GM19043 (cell line): ENCODE data around the gene DCUN1D2.

Source experiments
- ATAC-seq: cut with Tn5 transposase; IDR thresholded peaks from one replicate; pipeline ENCODE4 v1.9.1; 2021; ENCODE audit warnings: low read depth; ENCODE audit not compliant: unreplicated experiment

The DCUN1D2 gene

DNA sequence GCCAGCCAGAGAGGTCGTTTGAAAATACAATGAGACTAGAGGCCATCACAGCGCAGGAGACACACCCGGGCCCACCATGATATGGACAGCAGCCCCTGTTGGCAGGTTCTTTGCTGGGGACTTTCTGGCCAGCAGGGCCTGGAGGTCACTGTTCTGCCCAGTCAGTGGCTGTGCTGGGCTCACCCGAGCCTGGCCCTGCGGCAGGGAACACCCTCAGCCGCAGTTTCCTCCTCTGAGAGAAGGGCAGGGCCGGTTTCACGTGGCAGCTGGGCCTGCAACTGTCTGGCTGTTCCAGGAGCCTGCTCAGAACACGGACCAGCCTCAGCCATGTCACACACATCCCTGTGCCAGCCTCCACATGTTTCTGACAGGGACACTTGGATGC, 76.6 kb downstream of the DCUN1D2 start:
- ATAC-seq = no peak

DNA sequence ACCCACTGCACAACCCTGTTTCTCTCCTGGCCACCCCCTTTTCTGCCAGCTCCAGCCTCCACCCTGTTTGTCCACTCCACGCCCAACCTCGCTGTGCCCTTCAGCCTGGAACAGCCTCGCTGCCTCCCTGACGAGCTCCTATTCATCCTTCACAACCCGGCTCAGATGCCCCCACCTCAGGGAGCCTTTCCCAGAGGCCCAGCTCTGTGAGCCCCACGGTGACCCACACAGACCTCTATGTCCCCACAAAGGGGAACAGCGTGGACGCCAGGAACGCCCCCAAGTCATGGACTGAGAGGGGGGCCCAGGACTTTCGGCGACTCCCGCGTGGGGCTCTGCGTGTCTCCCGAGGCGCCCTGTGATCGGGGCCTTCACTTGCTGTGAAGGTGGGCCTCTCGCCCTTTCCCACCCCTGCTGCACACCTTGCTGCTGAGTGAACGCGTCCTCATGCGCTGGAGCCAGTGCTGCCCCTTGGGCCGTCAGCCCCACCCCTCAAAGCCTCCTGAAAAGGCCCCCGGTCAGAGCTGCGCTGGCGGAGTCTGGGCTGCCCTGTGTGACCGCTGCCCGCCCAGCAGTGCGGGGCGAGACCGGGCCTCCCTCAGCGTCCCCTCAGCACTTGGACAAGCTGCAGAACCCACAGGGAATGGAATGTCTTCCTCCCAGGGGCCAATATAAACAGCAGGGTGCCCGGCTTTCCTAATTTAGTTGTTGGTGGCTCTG, 77.2 kb downstream of the DCUN1D2 start:
- no peak for ATAC-seq

- no peak for ATAC-seq
These were observed 78.1 kb downstream of the DCUN1D2 start for GRCh38 chr13:113412440-113412839.

DNA sequence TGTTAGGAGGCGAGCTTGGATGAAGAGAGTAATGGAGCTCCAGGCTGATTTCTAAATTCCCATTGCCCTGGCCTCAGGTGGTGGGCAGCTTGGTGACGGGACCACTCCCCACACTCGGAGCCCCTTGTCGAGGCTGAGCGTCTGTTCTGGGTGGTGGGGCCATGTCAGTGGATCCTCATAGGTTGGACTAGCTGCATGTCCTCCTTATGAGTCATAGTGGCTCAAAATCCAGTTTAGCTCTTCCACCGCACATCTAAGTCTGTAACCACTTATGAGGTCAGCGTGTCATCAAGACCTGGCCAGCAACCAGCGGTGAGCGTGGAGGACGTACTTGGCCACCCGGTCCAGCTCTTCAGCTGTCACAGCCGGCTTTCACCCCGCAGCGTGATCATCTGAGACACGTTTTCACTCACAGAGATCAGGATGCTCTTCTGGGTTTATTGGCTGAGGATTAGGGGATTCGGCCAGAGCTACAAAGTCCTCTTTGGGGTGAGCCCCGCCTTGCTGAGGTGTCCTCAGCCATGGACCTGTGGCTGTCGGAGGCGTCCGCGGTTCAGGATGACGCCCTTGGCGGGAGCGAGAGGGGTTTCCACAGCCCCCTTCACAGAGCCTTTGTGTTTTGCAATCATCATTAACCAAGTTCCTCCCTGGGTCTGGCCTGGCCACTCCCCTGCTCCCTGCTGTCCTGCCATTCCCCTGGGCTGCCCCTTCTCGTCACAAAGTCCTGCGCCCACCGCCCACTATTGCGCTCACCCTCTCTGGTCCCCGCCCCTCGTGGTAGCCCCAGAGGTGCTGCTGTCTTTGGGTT, 79.1 kb downstream of the DCUN1D2 start:
- ATAC-seq = no peak

DNA sequence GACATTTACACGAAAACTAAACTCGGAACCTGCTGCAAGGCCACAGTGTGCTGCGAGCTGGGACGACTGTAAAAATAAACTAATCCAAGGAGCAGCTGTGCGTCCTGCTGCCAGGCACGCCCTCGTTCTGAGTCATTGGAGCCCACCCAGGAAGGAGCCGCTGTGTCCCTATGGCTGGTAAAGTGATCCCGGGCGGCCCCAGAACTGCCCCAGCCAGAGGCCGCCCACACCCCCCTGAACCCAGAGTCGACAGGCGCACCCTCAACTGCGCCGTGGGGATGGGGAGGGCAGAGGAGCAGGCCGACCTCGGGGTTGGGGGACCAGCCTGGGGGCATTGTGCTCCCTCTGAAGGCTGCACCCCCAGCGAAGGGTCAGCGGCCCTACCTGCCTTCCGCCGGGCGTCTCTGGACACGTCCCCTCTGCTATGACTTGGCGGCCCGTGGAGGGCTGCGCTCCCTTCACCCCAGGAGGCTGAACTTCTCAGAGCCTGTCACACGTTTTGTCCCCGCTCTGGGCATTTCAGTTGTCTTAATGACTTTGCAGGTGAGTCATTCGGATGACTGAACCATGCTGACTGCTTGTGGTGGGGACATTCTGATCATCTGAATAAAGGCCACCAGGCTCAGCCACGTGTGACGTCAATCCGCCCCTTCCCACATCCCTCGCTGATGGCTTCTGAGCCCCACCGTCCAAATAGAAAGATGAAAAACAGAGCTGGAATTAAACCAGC, 79.9 kb downstream of the DCUN1D2 start:
- ATAC-seq = no peak

DNA sequence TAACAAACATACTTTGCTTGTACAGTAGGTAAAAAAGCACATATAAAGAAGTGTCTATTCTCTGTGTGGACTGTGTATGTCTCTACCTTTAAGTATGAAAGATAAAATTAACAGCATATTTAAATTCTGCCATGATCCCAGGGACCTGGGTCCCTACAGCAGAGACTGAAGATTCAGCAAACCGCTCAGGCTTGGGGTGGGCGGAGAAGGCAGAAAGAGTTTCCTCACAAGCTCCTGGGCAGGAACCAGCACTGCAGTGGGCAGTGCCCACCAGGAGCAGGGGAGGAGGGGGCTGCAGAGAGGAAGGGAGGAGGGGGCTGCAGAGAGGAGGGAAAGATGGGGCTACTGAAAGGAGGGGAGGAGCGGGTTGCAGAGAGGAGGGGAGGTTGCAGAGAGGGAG, 81.9 kb downstream of the DCUN1D2 start:
- no peak for ATAC-seq

DNA sequence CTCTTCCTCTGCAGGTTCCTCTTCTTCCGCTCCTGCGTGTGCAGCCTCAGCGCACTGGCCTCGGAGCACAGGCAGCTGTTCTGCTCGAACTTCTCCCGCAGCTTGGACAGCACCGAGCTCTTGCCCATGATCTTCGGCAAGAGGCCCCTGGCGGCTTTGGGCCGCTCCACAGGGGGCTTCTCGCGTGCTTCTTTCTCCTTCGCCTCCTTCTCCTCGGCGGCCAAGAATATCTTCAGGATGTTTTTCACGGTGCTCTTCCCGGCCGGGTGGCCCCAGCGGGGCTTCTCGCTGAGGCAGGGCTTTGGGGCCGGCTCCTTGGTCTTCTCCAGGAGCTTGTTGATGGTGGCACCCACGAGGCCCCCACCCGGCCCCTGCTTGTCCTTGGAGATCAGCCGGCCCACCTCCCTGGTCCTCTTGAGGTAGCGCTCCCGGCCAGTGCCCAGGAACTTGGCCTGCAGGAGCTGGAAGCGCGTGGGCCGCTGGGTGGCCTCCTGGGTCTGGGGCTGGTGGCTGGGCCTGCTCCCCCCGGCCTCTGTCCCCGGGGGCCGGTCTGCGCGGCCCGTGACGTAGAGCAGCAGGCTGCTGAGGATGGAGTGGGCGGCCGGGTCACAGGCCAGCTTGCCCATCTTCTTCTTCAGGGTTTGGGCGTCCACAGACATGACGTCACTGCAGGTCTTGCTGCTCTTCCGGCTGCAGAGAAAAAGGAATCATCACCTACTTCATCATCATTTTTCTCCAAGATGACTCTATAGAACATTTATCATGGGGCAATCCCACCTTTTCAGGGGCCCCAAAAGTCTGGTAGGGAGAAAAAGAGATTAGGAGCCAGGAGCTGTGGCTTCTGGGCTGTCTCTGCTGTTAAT, 82.7 kb downstream of the DCUN1D2 start:
- ATAC-seq = no peak

GRCh38 chr13:113407103-113407530, 83.4 kb downstream of the DCUN1D2 start:
- ATAC-seq = no peak

DNA sequence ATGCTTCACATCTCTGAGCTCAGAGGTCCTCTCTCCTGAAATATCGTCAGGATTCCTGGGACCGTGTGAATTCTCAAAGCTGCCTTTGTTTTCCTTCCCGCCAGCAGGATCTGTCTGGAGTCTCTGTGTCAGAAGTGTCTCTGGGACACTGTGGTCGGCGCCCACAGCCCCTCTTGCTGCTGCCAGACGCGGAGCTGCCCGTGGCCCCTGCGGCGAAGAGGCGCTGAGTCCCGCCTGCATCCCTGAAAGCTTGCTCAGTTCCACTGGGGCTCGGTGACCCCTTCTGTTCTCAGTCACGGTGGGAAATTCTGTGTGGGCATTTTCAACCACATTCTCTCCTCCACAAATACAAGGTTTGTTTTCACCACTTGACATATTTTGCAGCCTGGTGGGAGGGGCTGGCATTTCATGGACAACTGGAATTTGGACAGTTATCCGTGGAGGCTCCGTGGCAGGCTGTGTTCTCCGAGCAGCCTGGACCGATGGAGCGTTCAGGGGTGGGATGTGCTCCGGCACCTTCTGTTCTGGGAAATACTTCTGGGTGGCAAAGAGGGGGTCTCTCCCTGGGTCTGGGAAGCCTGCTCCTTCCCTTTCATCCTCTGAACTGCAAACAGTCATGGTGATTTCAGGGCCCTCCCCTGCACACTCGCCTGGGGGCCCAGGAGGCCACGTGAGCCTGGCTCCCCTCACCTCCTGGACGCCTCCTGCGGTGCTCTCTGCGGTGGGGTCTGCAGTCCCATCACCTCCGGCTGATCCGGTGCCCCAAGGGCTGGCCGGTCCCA, 84.0 kb downstream of the DCUN1D2 start:
- ATAC-seq = no peak
